Panc1 (cell line): ENCODE data around the gene EPHA6. TPM values are rescaled to one million over a fixed set of nuclear protein-coding genes. Genes with fewer than 3 reads are reported as not detected.

ENCODE experiments used
- ATAC-seq: fragments of 200-7000 bp; cut with Tn5 transposase; 2 replicates; pipeline ENCODE4 v1.9.1; 2020; ENCODE audit warnings: mild to moderate bottlenecking, moderate library complexity
- BruUV-seq: library from RNA; stranded (reverse); fragments of 400-500 nt; replicated peaks from 2 replicates; lab custom pipeline; 2021; lab: Mats Ljungman, UMichigan
- CTCF ChIA-PET: fragments of 300-600 bp; sonication (Branson Sonifier 250); formaldehyde crosslinking; loops from one replicate; lab custom pipeline; 2022; ENCODE audit warnings: antibody characterized with exemption; lab: Charles Lee
- POLR2A ChIA-PET: fragments of 300-600 bp; sonication (Branson Sonifier 250); formaldehyde crosslinking; loops from one replicate; lab custom pipeline; 2022; ENCODE audit warnings: antibody characterized with exemption; lab: Charles Lee
- DNase-seq: peaks from one replicate; pipeline ENCODE4 v3.0.0-alpha.2; 2010; ENCODE audit warnings: low read depth, low spot score
- H3K27ac ChIP-seq: 2 replicates; pipeline ENCODE4 v1.5.1; 2011; ENCODE audit warnings: mild to moderate bottlenecking, low read length, inconsistent platforms
- H3K27me3 ChIP-seq: fragments of 200-500 bp; sonication (Bioruptor generic); 2 replicates; pipeline ENCODE4 v1.6.0; 2014; ENCODE audit warnings: low read length, inconsistent platforms; ENCODE audit not compliant: control insufficient read depth, insufficient read depth
- H3K36me3 ChIP-seq: fragments of 200-500 bp; sonication (Bioruptor generic); 2 replicates; pipeline ENCODE4 v1.5.1; 2014; ENCODE audit warnings: inconsistent platforms, mild to moderate bottlenecking, low read length, moderate library complexity; ENCODE audit not compliant: control insufficient read depth, insufficient read depth
- H3K4me1 ChIP-seq: 2 replicates; pipeline ENCODE4 v1.5.1; 2011; ENCODE audit warnings: inconsistent platforms, mild to moderate bottlenecking, low read length, moderate library complexity; ENCODE audit not compliant: control insufficient read depth, insufficient read depth
- H3K4me3 ChIP-seq, 2 experiments: 2 replicates each; pipeline ENCODE4 v1.5.1; 2011 to 2012; ENCODE audit warnings: low read depth in 2 of 2, low read length in 2 of 2, mild to moderate bottlenecking in 2 of 2, inconsistent platforms in 1 of 2, moderate library complexity in 1 of 2
- H3K9me3 ChIP-seq: fragments of 200-500 bp; sonication (Bioruptor generic); 2 replicates; pipeline ENCODE4 v1.5.1; 2014; ENCODE audit warnings: low read depth, mild to moderate bottlenecking, inconsistent platforms, low read length, moderate library complexity; ENCODE audit not compliant: control insufficient read depth, insufficient read depth
- POLR2AphosphoS5 ChIP-seq: IDR thresholded peaks from 2 replicates; pipeline ENCODE4 v1.6.1; 2012; ENCODE audit warnings: mild to moderate bottlenecking, low read depth, low read length, moderate library complexity
- SIN3A ChIP-seq: IDR thresholded peaks from 2 replicates; pipeline ENCODE4 v1.6.1; 2012; ENCODE audit warnings: low read depth, mild to moderate bottlenecking, low read length, moderate library complexity, borderline replicate concordance; ENCODE audit not compliant: insufficient read depth
- TCF7L2 ChIP-seq: IDR thresholded peaks from 2 replicates; pipeline ENCODE4 v1.6.1; 2011; ENCODE audit warnings: mild to moderate bottlenecking, low read depth, low read length, inconsistent platforms
- in situ Hi-C: cut with HindIII; loops from 2 replicates; pipeline ENCODE4 v1.10.0; 2016; ENCODE audit warnings: low sequenced_read_pairs, low pct_unique_long_range_greater_than_20kb
- intact Hi-C: fragments of 100-400 bp; cut with micrococcal nuclease; formaldehyde crosslinking; loops from one replicate; pipeline ENCODE4 v1.10.0; 2022; ENCODE audit not compliant: unreplicated experiment
- total RNA-seq: library from RNA; stranded (reverse); gene quantifications from one replicate; pipeline ENCODE4 v1.2.1, GENCODE V29; 2021; ENCODE audit not compliant: unreplicated experiment
- TF ChIP-seq, protein P1 (sequence below): fragments of 450-650 bp; IDR thresholded peaks from 2 replicates; pipeline ENCODE4 v1.5.1; 2017; ENCODE audit warnings: mild to moderate bottlenecking
- TF ChIP-seq, protein P2 (sequence below), 2 experiments: IDR thresholded peaks; 2 replicates each; pipeline ENCODE4 v1.6.1; 2011 to 2012; ENCODE audit warnings: low read depth in 2 of 2, control low read depth in 1 of 2, low read length in 1 of 2, mild to moderate bottlenecking in 1 of 2, moderate library complexity in 1 of 2; ENCODE audit not compliant: insufficient read depth in 1 of 2

The EPHA6 gene
- total RNA-seq, 1 experiment from 2014 or later, result 0.57 TPM

DNA sequence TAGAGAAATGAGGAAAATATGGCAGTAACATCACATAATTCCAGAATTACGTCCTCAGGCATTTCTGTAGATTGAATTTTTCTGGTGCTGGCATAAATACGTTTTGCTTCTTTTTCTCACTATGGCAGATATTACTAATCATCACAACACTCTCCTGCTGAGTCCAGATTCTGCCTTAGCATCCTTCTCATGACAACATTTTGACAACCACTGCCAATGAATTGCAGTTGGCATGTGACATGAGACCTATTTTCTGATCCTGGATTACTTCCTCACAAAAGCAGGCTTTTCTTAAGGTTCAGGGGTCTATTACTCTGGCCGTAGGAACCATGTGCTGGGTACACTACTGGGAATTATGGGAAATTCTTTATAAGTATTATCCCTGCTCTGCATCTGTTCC lies 927.6 kb downstream of the EPHA6 start:
- H3K36me3 ChIP-seq, result no peaks in the 10 kb centered on the region
- ATAC-seq (no peak), DNase-seq (no peak)
- no TSS peak for BruUV-seq
- no peak overlapping the region for H3K27ac ChIP-seq
- H3K27me3 ChIP-seq, result peaks cover 7% of the 10 kb centered on the region; the same call in 1 of the 2 replicates
- intact Hi-C loops (no loop called here), in situ Hi-C loops (no loop called here)
- TF ChIP-seq, protein P1, sequence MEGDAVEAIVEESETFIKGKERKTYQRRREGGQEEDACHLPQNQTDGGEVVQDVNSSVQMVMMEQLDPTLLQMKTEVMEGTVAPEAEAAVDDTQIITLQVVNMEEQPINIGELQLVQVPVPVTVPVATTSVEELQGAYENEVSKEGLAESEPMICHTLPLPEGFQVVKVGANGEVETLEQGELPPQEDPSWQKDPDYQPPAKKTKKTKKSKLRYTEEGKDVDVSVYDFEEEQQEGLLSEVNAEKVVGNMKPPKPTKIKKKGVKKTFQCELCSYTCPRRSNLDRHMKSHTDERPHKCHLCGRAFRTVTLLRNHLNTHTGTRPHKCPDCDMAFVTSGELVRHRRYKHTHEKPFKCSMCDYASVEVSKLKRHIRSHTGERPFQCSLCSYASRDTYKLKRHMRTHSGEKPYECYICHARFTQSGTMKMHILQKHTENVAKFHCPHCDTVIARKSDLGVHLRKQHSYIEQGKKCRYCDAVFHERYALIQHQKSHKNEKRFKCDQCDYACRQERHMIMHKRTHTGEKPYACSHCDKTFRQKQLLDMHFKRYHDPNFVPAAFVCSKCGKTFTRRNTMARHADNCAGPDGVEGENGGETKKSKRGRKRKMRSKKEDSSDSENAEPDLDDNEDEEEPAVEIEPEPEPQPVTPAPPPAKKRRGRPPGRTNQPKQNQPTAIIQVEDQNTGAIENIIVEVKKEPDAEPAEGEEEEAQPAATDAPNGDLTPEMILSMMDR, result no peak
- no peak for TF ChIP-seq TCF7L2
- TF ChIP-seq SIN3A, result no peak
- TF ChIP-seq, protein P2, sequence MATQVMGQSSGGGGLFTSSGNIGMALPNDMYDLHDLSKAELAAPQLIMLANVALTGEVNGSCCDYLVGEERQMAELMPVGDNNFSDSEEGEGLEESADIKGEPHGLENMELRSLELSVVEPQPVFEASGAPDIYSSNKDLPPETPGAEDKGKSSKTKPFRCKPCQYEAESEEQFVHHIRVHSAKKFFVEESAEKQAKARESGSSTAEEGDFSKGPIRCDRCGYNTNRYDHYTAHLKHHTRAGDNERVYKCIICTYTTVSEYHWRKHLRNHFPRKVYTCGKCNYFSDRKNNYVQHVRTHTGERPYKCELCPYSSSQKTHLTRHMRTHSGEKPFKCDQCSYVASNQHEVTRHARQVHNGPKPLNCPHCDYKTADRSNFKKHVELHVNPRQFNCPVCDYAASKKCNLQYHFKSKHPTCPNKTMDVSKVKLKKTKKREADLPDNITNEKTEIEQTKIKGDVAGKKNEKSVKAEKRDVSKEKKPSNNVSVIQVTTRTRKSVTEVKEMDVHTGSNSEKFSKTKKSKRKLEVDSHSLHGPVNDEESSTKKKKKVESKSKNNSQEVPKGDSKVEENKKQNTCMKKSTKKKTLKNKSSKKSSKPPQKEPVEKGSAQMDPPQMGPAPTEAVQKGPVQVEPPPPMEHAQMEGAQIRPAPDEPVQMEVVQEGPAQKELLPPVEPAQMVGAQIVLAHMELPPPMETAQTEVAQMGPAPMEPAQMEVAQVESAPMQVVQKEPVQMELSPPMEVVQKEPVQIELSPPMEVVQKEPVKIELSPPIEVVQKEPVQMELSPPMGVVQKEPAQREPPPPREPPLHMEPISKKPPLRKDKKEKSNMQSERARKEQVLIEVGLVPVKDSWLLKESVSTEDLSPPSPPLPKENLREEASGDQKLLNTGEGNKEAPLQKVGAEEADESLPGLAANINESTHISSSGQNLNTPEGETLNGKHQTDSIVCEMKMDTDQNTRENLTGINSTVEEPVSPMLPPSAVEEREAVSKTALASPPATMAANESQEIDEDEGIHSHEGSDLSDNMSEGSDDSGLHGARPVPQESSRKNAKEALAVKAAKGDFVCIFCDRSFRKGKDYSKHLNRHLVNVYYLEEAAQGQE (IDR thresholded peaks at IDR 0.05; ENCODE audit: insufficient read depth in 1 of 2, low read depth in 2 of 2, low read length in 1 of 2), result no peak
- TF ChIP-seq POLR2AphosphoS5, result no peak
- no peak overlapping the region for H3K4me3 ChIP-seq
- no peaks in the 10 kb centered on the region for H3K9me3 ChIP-seq
- ChIA-PET CTCF (no interaction called here), POLR2A (no interaction called here)
- no peaks in the 10 kb centered on the region for H3K4me1 ChIP-seq

DNA sequence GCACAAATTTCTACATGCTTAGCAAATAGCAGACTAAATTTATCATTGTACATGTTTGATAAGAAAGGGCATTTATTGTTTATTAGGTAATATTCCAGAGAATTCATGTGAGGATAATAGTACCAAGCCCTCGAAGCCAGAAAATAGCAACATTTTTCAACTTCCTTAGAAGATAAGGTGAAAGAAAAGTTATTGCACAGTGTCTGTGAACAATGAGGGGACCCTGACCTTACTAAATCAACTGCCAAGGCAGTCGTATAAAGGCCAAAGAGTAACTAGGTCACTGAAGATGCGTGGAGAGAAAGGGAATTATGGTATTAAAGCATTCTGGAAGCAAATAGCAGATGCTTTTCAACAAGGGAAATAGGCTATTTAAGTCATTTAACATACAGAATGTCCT lies 929.9 kb downstream of the EPHA6 start:
- ChIA-PET POLR2A (no interaction called here), CTCF (no interaction called here)
- Histone ChIP-seq H3K4me1 (no peaks in the 10 kb centered on the region), H3K27ac (no peak overlapping the region), H3K9me3 (no peaks in the 10 kb centered on the region), H3K4me3 (no peak overlapping the region), H3K27me3 (peaks cover 10% of the 10 kb centered on the region; the same call in 1 of the 2 replicates), H3K36me3 (no peaks in the 10 kb centered on the region)
- TF ChIP-seq SIN3A, result no peak
- TF ChIP-seq, protein P1, result no peak
- no peak for TF ChIP-seq POLR2AphosphoS5
- no peak for TF ChIP-seq TCF7L2
- TF ChIP-seq, protein P2 (IDR thresholded peaks at IDR 0.05; ENCODE audit: insufficient read depth in 1 of 2, low read depth in 2 of 2, low read length in 1 of 2), result no peak
- DNase-seq (no peak), ATAC-seq (no peak)
- intact Hi-C loops (no loop called here), in situ Hi-C loops (no loop called here)
- BruUV-seq, result no TSS peak
